GM12891 (cell line): Measurements from ENCODE around the gene ALDH1L2.

Experiments used
- PAX5 ChIP-seq: IDR thresholded peaks from 2 replicates; pipeline ENCODE4 v1.6.1; 2011; ENCODE audit warnings: low read length, moderate library complexity, mild to moderate bottlenecking; ENCODE audit not compliant: insufficient read depth, severe bottlenecking
- POLR2A ChIP-seq: IDR thresholded peaks from 2 replicates; pipeline ENCODE4 v1.6.1; 2011; ENCODE audit warnings: low read depth, low read length, control low read depth
- POLR2AphosphoS5 ChIP-seq: IDR thresholded peaks from 2 replicates; pipeline ENCODE4 v1.6.1; 2011; ENCODE audit warnings: low read depth, low read length, control low read depth
- POU2F2 ChIP-seq: IDR thresholded peaks from 2 replicates; pipeline ENCODE4 v1.6.1; 2011; ENCODE audit warnings: low read depth, mild to moderate bottlenecking, control low read depth, low read length, moderate library complexity
- SPI1 ChIP-seq: IDR thresholded peaks from 2 replicates; pipeline ENCODE4 v1.6.1; 2011; ENCODE audit warnings: low read depth, low read length, control low read depth
- TAF1 ChIP-seq: IDR thresholded peaks from 2 replicates; pipeline ENCODE4 v1.6.1; 2011; ENCODE audit warnings: low read depth, low read length, control low read depth

- TF ChIP-seq POLR2A (peak; percentile 64), POLR2AphosphoS5 (peak; percentile 60; the same call in 1 of the 2 replicates), TAF1 (peak; percentile 67), SPI1 (no peak), PAX5 (no peak), POU2F2 (0 out of 2 replicates have a peak, but pooled peaks have one; percentile 35)
Measured at GRCh38 chr12:104986022-104986941, 98.0 kb downstream of the ALDH1L2 start, which contains the start of gene NOPCHAP1.
